ENCODE results near the gene FHAD1. TPM values are rescaled to one million over a fixed set of nuclear protein-coding genes. Genes with fewer than 3 reads are reported as not detected.
"Not testable (repeated sequence)": the region's sequence is repeated elsewhere in the genome, so short reads cannot be mapped to it uniquely, and the experiment has no call there.

The FHAD1 gene
- total RNA-seq, 1 donor from 2014 or later: under 0.01 TPM

GRCh38 chr1:15277447-15277838, 30.4 kb downstream of the FHAD1 start:
- no peak for DNase-seq

- no peak for DNase-seq
These were observed 30.9 kb downstream of the FHAD1 start for GRCh38 chr1:15277933-15278332.

GRCh38 chr1:15279576-15280230, 32.7 kb downstream of the FHAD1 start:
- DNase-seq: no peak

GRCh38 chr1:15280416-15280815, 33.4 kb downstream of the FHAD1 start:
- DNase-seq: no peak

- DNase-seq: no peak
These were observed 35.0 kb downstream of the FHAD1 start for GRCh38 chr1:15282038-15282437.

- no peak for DNase-seq
These were observed 35.9 kb downstream of the FHAD1 start for GRCh38 chr1:15282810-15283474.

- no peak for DNase-seq
These were observed 36.5 kb downstream of the FHAD1 start for GRCh38 chr1:15283526-15283925.

GRCh38 chr1:15286452-15286851, 39.4 kb downstream of the FHAD1 start:
- no peak for DNase-seq

- DNase-seq: no peak
These were observed 40.3 kb downstream of the FHAD1 start for GRCh38 chr1:15287035-15287979.

GRCh38 chr1:15288173-15288926, 41.3 kb downstream of the FHAD1 start:
- DNase-seq: no peak

- no peak for DNase-seq
These were observed 42.2 kb downstream of the FHAD1 start for GRCh38 chr1:15289251-15289651.

GRCh38 chr1:15290382-15290781, 43.4 kb downstream of the FHAD1 start:
- no peak for DNase-seq

GRCh38 chr1:15295696-15296095, 48.7 kb downstream of the FHAD1 start:
- no peak for DNase-seq

- DNase-seq: no peak
These were observed 49.7 kb downstream of the FHAD1 start for GRCh38 chr1:15296585-15297321.

- not testable (repeated sequence) for DNase-seq
These were observed 51.0 kb downstream of the FHAD1 start for GRCh38 chr1:15297975-15298374.

- no peak for DNase-seq
These were observed 52.2 kb downstream of the FHAD1 start for GRCh38 chr1:15299179-15299578.

- DNase-seq: peak; percentile 62
These were observed 52.8 kb downstream of the FHAD1 start for GRCh38 chr1:15299806-15300205.

GRCh38 chr1:15303935-15304334, 56.9 kb downstream of the FHAD1 start:
- no peak for DNase-seq

GRCh38 chr1:15304708-15305467, 57.9 kb downstream of the FHAD1 start:
- peak; percentile 72 for DNase-seq

GRCh38 chr1:15305468-15305770, 58.4 kb downstream of the FHAD1 start:
- no peak for DNase-seq

GRCh38 chr1:15306352-15306751, 59.3 kb downstream of the FHAD1 start:
- DNase-seq: not testable (repeated sequence)

All from dermis blood vessel endothelial cell (primary cell).